Breast epithelium (tissue), 4 donors: Measurements from ENCODE around the gene RPL13A. TPM values are rescaled to one million over a fixed set of nuclear protein-coding genes. Genes with fewer than 3 reads are reported as not detected.

Experiments used
- DNase-seq, 2 donors: peaks; one replicate each; pipeline ENCODE4 v3.0.0-alpha.2; 2019; ENCODE audit warnings: low spot score in 2 of 2
- H3K27ac ChIP-seq, 2 donors: fragments of 200-600 bp; sonication (generic) in 1 of 2; one replicate each; pipeline ENCODE4 v1.5.1; 2016 to 2019; ENCODE audit warnings: mild to moderate bottlenecking in 1 of 2
- H3K27me3 ChIP-seq, 2 donors: fragments of 200-600 bp; sonication (generic) in 1 of 2; one replicate each; pipeline versions ENCODE4 v1.5.1 to v1.6.0; 2017 to 2019; ENCODE audit warnings: control low read depth in 1 of 2, mild to moderate bottlenecking in 1 of 2
- H3K36me3 ChIP-seq: fragments of 200-600 bp; one replicate; pipeline ENCODE4 v1.5.1; 2019
- H3K4me1 ChIP-seq, 2 donors: fragments of 200-600 bp; sonication (generic); one replicate each; pipeline ENCODE4 v1.5.1; 2016 to 2019; ENCODE audit warnings: control low read depth in 1 of 2
- H3K4me3 ChIP-seq, 3 donors: fragments of 200-600 bp; sonication (generic); 1 replicate in 2 of 3; 2 replicates in 1 of 3; pipeline ENCODE4 v1.5.1; 2016 to 2019; ENCODE audit warnings: mild to moderate bottlenecking in 3 of 3, moderate library complexity in 2 of 3
- H3K9me3 ChIP-seq, 2 donors: fragments of 200-600 bp; sonication (generic) in 1 of 2; one replicate each; pipeline ENCODE4 v1.5.1; 2016 to 2019; ENCODE audit warnings: control low read depth in 1 of 2
- POLR2A ChIP-seq: fragments of 450-650 bp; IDR thresholded peaks from one replicate; pipeline ENCODE4 v1.6.1; 2016; ENCODE audit warnings: antibody characterized with exemption, mild to moderate bottlenecking, moderate library complexity
- POLR2AphosphoS5 ChIP-seq, 3 donors: sonication (generic); formaldehyde crosslinking; IDR thresholded peaks; one replicate each; pipeline ENCODE4 v1.6.1; 2017; ENCODE audit warnings: antibody characterized with exemption in 3 of 3
- intact Hi-C: fragments of 100-400 bp; cut with DNase I; formaldehyde crosslinking; loops from one replicate; pipeline ENCODE4 v1.15.1; 2023; ENCODE audit warnings: low total_unique reads
- total RNA-seq, 3 donors: library from RNA; depleted of rRNA; stranded (reverse); fragments of >200 nt; gene quantifications; one replicate each; pipeline ENCODE4 v1.1.0, GENCODE V29; 2016
- TF ChIP-seq, protein P1 (sequence below), 3 donors: fragments of 450-650 bp; IDR thresholded peaks; one replicate each; pipeline ENCODE4 v1.5.1; 2016 to 2017; ENCODE audit warnings: antibody characterized with exemption in 3 of 3, mild to moderate bottlenecking in 3 of 3, moderate library complexity in 3 of 3

The RPL13A gene
- total RNA-seq, 3 donors from 2014 or later = 3,591 to 5,468 (median 4,346) TPM

DNA sequence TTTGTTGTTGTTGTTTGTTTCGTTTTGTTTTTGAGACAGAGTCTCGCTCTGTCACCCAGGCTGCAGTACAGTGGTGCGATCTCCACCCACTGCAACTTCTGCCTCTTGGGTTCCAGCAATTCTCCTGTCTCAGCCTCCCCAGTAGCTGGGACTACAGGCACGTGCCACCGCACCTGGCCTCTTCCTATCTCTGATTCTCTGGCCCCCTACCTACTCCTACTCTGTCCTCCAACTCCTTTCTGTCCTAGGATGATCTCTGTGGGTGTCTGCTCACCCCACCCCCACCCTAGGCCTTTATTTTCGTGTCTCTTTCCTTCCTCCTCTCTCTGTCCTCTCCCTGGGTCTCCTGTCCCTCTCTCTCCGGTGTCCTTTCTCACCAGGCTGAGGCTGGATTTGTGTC, 37.0 kb upstream of the RPL13A start:
- H3K27me3 ChIP-seq = no peaks in the 10 kb centered on the region
- TF ChIP-seq POLR2A (no peak), POLR2AphosphoS5 (IDR thresholded peaks at IDR 0.05) (no peak)
- TF ChIP-seq, protein P1, sequence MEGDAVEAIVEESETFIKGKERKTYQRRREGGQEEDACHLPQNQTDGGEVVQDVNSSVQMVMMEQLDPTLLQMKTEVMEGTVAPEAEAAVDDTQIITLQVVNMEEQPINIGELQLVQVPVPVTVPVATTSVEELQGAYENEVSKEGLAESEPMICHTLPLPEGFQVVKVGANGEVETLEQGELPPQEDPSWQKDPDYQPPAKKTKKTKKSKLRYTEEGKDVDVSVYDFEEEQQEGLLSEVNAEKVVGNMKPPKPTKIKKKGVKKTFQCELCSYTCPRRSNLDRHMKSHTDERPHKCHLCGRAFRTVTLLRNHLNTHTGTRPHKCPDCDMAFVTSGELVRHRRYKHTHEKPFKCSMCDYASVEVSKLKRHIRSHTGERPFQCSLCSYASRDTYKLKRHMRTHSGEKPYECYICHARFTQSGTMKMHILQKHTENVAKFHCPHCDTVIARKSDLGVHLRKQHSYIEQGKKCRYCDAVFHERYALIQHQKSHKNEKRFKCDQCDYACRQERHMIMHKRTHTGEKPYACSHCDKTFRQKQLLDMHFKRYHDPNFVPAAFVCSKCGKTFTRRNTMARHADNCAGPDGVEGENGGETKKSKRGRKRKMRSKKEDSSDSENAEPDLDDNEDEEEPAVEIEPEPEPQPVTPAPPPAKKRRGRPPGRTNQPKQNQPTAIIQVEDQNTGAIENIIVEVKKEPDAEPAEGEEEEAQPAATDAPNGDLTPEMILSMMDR (IDR thresholded peaks at IDR 0.05) = no peak
- peaks cover 0 to 8% of the 10 kb centered on the region in 2 donors for H3K4me1 ChIP-seq
- intact Hi-C loops = no loop called here
- no peak overlapping the region for H3K27ac ChIP-seq
- no peak for DNase-seq
- no peaks in the 10 kb centered on the region for H3K9me3 ChIP-seq
- H3K4me3 ChIP-seq = peak overlapping the region in 2 of 3 donors; percentile 87 to 94
- no peaks in the 10 kb centered on the region for H3K36me3 ChIP-seq

DNA sequence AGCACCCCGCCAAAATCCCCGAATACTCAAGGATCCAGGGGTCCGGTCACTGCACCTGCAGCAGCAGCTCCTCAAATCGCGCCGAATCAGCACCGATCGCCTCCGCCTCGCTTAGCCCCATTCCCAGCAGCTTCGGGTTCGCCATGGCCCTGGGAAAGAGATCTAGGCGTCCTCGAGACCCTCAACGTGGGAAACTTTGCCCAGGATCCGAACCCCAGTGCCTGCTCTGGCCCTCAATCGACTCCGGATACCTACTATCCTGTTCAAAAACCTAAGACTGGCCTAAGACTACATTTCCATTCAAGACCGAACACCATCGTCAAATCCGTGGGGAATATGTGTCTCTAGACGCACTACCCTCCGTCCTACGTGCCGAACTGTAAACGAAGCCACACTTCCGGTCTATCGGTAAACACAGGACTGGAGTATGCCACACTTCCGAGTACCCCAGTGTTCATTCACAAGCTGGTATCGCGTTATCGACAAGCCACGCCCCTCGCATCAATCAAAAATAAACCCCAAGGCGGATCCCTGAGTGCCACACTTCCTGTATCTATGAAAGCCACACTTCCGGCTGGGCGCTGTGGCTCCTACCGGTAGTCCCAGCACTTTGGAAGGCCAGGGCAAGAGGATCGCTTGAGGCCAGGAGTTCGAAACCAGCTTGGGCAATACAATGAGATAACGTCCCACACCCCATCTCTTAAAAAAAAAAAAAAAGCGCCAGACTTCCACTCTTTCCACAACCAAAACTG, 35.8 kb upstream of the RPL13A start, which contains the start of gene PIH1D1:
Gene PIH1D1, minus strand, starts transcription at position 385 of the 752 bp plus-strand sequence. Its CDS starts 240 bp downstream, at position 145.
- intact Hi-C loops = no loop called here

DNA sequence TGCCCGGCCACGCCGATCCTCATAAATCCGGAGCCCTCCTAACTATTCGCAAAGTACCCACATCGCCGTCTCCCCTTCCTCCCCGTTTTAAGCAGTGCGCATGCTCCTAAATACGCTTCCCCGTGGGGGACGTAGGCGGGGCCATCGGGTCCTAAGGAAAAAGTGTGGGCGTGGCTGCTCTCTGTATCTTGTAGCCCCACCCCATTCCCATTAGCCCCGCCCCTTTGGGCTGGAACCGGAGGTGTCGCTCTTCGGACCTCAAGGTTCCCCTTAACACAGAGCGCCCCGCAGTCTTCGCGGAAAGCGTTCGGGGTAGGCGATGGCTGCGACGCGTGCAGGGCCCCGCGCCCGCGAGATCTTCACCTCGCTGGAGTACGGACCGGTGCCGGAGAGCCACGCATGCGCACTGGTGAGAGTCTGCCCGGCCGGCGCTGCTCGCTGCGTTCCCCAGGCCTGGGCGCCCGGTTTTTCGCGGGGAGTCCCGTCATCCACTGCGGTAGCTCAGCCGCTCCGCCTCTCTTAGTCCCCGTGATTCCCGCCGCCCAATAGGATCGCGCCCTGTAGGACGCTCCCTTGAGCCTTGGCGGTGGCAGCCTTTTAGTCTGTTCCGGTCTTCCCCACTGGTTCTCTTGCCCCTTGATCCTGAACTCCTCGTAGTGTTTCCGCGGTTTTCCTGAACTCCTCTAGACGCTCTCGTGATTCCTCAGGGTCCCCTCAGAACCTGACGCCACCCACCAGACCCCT, 34.2 kb upstream of the RPL13A start, which contains the start of gene ALDH16A1:
Gene ALDH16A1, plus strand, starts transcription at position 213 of the 744 bp plus-strand sequence. Its CDS starts 107 bp downstream, at position 320.
- intact Hi-C loops = no loop called here
- Histone ChIP-seq H3K27ac (peak within 1 kb of the TSS; percentile 97 to 98), H3K27me3 (no peaks in the 10 kb centered on the region), H3K36me3 (no peaks in the 10 kb centered on the region), H3K9me3 (no peaks in the 10 kb centered on the region), H3K4me1 (peaks cover 0 to 8% of the 10 kb centered on the region in 2 donors), H3K4me3 (peak within 1 kb of the TSS; percentile 57 to 94 (median 87))
- DNase-seq = peak; percentile 97 to 98
- TF ChIP-seq POLR2A (peak; percentile 83), POLR2AphosphoS5 (IDR thresholded peaks at IDR 0.05) (peak; percentile 79 to 96 (median 91))
- TF ChIP-seq, protein P1 (IDR thresholded peaks at IDR 0.05) = no peak

More for the DNA sequence above, 35.8 kb upstream of the RPL13A start, which contains the start of gene PIH1D1:
- peak; percentile 79 to 94 (median 92) for TF ChIP-seq POLR2AphosphoS5 (IDR thresholded peaks at IDR 0.05)
- TF ChIP-seq, protein P1 (IDR thresholded peaks at IDR 0.05) = no peak
- peak; percentile 96 to 99 for DNase-seq
- H3K4me1 ChIP-seq = peaks cover 0 to 8% of the 10 kb centered on the region in 2 donors
- no peaks in the 10 kb centered on the region for H3K9me3 ChIP-seq
- H3K36me3 ChIP-seq = no peaks in the 10 kb centered on the region
- peak within 1 kb of the TSS; percentile 97 to 98 for H3K27ac ChIP-seq
- peak within 1 kb of the TSS; percentile 73 to 94 (median 87) for H3K4me3 ChIP-seq
- H3K27me3 ChIP-seq = no peaks in the 10 kb centered on the region

DNA sequence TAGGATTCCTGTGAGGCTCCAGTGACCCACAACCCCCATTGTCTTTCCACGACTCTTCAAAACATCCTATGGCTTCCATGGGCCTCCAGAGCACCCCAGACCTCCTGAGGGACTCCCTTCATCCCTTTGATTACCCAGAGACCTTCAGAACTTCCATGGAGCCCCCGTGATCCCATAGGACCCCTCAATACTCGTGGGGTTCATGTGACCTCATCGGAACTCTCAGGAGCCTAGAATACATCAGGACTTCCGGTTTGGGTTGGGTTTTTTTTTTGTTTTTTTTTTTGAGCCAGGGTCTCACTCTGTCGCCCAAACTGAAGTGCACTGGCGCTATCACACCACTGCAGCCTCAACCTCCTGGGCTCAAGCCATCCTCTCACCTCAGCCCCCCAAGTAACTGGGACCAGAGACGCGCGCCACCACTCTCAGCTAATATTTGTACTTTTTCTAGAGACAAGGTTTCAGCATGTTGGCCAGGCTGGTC, 33.6 kb upstream of the RPL13A start:
- Histone ChIP-seq H3K27me3 (no peaks in the 10 kb centered on the region), H3K4me3 (peak overlapping the region; percentile 57 to 94 (median 64)), H3K36me3 (no peaks in the 10 kb centered on the region), H3K27ac (peak overlapping the region; percentile 97 to 98), H3K4me1 (peaks cover 0 to 8% of the 10 kb centered on the region in 2 donors), H3K9me3 (no peaks in the 10 kb centered on the region)
- TF ChIP-seq POLR2AphosphoS5 (IDR thresholded peaks at IDR 0.05) (no peak), POLR2A (no peak)
- TF ChIP-seq, protein P1 (IDR thresholded peaks at IDR 0.05) = no peak
- intact Hi-C loops = no loop called here
- DNase-seq = no peak
